Hepatocyte (in vitro differentiated cells): Measurements from ENCODE around the gene PLA2G4E.

ENCODE experiments used
- EZH2 ChIP-seq: fragments of 200-600 bp; sonication (generic); IDR thresholded peaks from 2 replicates; pipeline ENCODE4 v1.6.1; 2016; ENCODE audit warnings: antibody characterized with exemption, mild to moderate bottlenecking, borderline replicate concordance
- EZH2phosphoT487 ChIP-seq: fragments of 200-600 bp; sonication (generic); IDR thresholded peaks from one replicate; pipeline ENCODE4 v1.6.1; 2018; ENCODE audit warnings: antibody characterized with exemption, mild to moderate bottlenecking, low read depth, moderate library complexity; ENCODE audit not compliant: unreplicated experiment, severe bottlenecking
- TF ChIP-seq, protein P1 (sequence below): fragments of 200-600 bp; sonication (generic); IDR thresholded peaks from 2 replicates; pipeline ENCODE4 v1.5.1; 2016; ENCODE audit warnings: antibody characterized with exemption, mild to moderate bottlenecking; ENCODE audit not compliant: poor library complexity

DNA sequence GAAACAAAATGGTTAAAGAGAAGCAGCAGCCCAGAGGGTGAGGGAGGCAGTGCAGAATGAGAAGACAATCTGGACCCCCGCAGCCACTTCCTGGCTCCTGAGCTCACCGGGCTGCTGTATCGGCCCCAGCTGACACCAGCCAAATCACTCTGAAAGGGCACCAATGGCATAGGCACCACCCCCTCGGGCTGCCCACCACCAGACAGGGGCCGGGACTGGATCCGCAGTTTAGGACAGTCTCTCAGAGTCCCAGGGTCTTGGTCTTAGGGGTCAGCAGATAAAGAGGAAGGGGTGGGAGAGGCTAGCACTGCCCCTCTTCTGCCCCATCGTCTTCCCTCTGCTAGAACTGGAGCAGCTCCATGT lies 30.6 kb downstream of the PLA2G4E start:
- TF ChIP-seq, protein P1, sequence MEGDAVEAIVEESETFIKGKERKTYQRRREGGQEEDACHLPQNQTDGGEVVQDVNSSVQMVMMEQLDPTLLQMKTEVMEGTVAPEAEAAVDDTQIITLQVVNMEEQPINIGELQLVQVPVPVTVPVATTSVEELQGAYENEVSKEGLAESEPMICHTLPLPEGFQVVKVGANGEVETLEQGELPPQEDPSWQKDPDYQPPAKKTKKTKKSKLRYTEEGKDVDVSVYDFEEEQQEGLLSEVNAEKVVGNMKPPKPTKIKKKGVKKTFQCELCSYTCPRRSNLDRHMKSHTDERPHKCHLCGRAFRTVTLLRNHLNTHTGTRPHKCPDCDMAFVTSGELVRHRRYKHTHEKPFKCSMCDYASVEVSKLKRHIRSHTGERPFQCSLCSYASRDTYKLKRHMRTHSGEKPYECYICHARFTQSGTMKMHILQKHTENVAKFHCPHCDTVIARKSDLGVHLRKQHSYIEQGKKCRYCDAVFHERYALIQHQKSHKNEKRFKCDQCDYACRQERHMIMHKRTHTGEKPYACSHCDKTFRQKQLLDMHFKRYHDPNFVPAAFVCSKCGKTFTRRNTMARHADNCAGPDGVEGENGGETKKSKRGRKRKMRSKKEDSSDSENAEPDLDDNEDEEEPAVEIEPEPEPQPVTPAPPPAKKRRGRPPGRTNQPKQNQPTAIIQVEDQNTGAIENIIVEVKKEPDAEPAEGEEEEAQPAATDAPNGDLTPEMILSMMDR, result no peak
- TF ChIP-seq EZH2, result no peak
- no peak for TF ChIP-seq EZH2phosphoT487
